ENCODE measurements around the gene ADCY3.
A peak's percentile ranks its signal among the peaks of the same experiment; 100 is the strongest.

The ADCY3 gene

GRCh38 chr2:24926220-24926601 is 6.2 kb upstream of the ADCY3 start:
- DNase-seq (ENCODE audit: low read depth in 2 of 2, low spot score in 1 of 2) = no peak

- DNase-seq (ENCODE audit: low read depth in 2 of 2, low spot score in 1 of 2) = no peak
Observed at GRCh38 chr2:24925815-24926214, 5.8 kb upstream of the ADCY3 start.

GRCh38 chr2:24924732-24925131 is 4.7 kb upstream of the ADCY3 start:
- no peak for DNase-seq (ENCODE audit: low read depth in 2 of 2, low spot score in 1 of 2)

GRCh38 chr2:24924266-24924665 is 4.2 kb upstream of the ADCY3 start:
- DNase-seq (ENCODE audit: low read depth in 2 of 2, low spot score in 1 of 2) = no peak

- no peak for DNase-seq (ENCODE audit: low read depth in 2 of 2, low spot score in 1 of 2)
Observed at GRCh38 chr2:24923106-24923505, 3.1 kb upstream of the ADCY3 start.

- no peak for DNase-seq (ENCODE audit: low read depth in 2 of 2, low spot score in 1 of 2)
Observed at GRCh38 chr2:24922556-24922955, 2.5 kb upstream of the ADCY3 start.

- DNase-seq (ENCODE audit: low read depth in 2 of 2, low spot score in 1 of 2) = no peak
Observed at GRCh38 chr2:24920809-24921441, 888 bp upstream of the ADCY3 start.

GRCh38 chr2:24919506-24920097 is 435 bp downstream of the ADCY3 start:
- no peak for DNase-seq (ENCODE audit: low read depth in 2 of 2, low spot score in 1 of 2)

GRCh38 chr2:24919037-24919505 is 966 bp downstream of the ADCY3 start:
- peak in 1 of 2 donors; percentile 13 for DNase-seq (ENCODE audit: low read depth in 2 of 2, low spot score in 1 of 2)

GRCh38 chr2:24918326-24919036 is 1.6 kb downstream of the ADCY3 start:
- no peak for DNase-seq (ENCODE audit: low read depth in 2 of 2, low spot score in 1 of 2)

GRCh38 chr2:24917731-24918325 is 2.2 kb downstream of the ADCY3 start:
- DNase-seq (ENCODE audit: low read depth in 2 of 2, low spot score in 1 of 2) = no peak

GRCh38 chr2:24917086-24917485 is 3.0 kb downstream of the ADCY3 start:
- DNase-seq (ENCODE audit: low read depth in 2 of 2, low spot score in 1 of 2) = no peak

GRCh38 chr2:24915796-24916195 is 4.2 kb downstream of the ADCY3 start:
- no peak for DNase-seq (ENCODE audit: low read depth in 2 of 2, low spot score in 1 of 2)

- DNase-seq (ENCODE audit: low read depth in 2 of 2, low spot score in 1 of 2) = no peak
Observed at GRCh38 chr2:24915175-24915574, 4.9 kb downstream of the ADCY3 start.

- no peak for DNase-seq (ENCODE audit: low read depth in 2 of 2, low spot score in 1 of 2)
Observed at GRCh38 chr2:24914713-24915112, 5.3 kb downstream of the ADCY3 start.

- DNase-seq (ENCODE audit: low read depth in 2 of 2, low spot score in 1 of 2) = no peak
Observed at GRCh38 chr2:24913911-24914310, 6.1 kb downstream of the ADCY3 start.

GRCh38 chr2:24912986-24913385 is 7.1 kb downstream of the ADCY3 start:
- DNase-seq (ENCODE audit: low read depth in 2 of 2, low spot score in 1 of 2) = no peak

- no peak for DNase-seq (ENCODE audit: low read depth in 2 of 2, low spot score in 1 of 2)
Observed at GRCh38 chr2:24912523-24912922, 7.5 kb downstream of the ADCY3 start.

- no peak for DNase-seq (ENCODE audit: low read depth in 2 of 2, low spot score in 1 of 2)
Observed at GRCh38 chr2:24910245-24910644, 9.8 kb downstream of the ADCY3 start.

- no peak for DNase-seq (ENCODE audit: low read depth in 2 of 2, low spot score in 1 of 2)
Observed at GRCh38 chr2:24909555-24910177, 10.4 kb downstream of the ADCY3 start.

- DNase-seq (ENCODE audit: low read depth in 2 of 2, low spot score in 1 of 2) = no peak
Observed at GRCh38 chr2:24908461-24908901, 11.6 kb downstream of the ADCY3 start.

GRCh38 chr2:24907116-24907515 is 12.9 kb downstream of the ADCY3 start:
- no peak for DNase-seq (ENCODE audit: low read depth in 2 of 2, low spot score in 1 of 2)
